H1 (cell line): Measurements from ENCODE around the gene RPS6KA2. TPM values are rescaled to one million over a fixed set of nuclear protein-coding genes. Genes with fewer than 3 reads are reported as not detected.

Source experiments
- CTCF ChIA-PET: fragments of 300-600 bp; sonication (Branson Sonifier 250); formaldehyde crosslinking; loops from one replicate; lab custom pipeline; 2021; ENCODE audit not compliant: partially characterized antibody; lab: Charles Lee
- POLR2A ChIA-PET: fragments of 300-600 bp; sonication (Branson Sonifier 250); formaldehyde crosslinking; loops from one replicate; lab custom pipeline; 2021; ENCODE audit warnings: inconsistent platforms; ENCODE audit not compliant: partially characterized antibody; lab: Charles Lee
- DNase-seq, 2 experiments: peaks; one replicate each; pipeline versions ENCODE4 v3.0.0 to v3.0.0-alpha.2; 2010 to 2022; ENCODE audit warnings: low spot score in 2 of 2, low read depth in 1 of 2, mixed read lengths in 1 of 2
- FAIRE-seq: peaks from 2 replicates; lab custom pipeline; 2011; peaks lifted over from hg19 to GRCh38; lab: Jason Lieb, UNC
- H2AFZ ChIP-seq: 2 replicates; pipeline ENCODE4 v1.8.1; 2012; ENCODE audit warnings: low read length, inconsistent platforms
- H2AK5ac ChIP-seq: 2 replicates; pipeline ENCODE4 v1.6.1; 2013; ENCODE audit warnings: low read depth, low read length
- H2BK120ac ChIP-seq: replicated peaks from 2 replicates; pipeline ENCODE3; 2013; ENCODE audit warnings: low read depth, low read length, inconsistent platforms
- H2BK12ac ChIP-seq: 2 replicates; pipeline ENCODE4 v1.6.1; 2013; ENCODE audit warnings: low read depth, low read length
- H2BK15ac ChIP-seq: 2 replicates; pipeline ENCODE4 v1.6.1; 2013; ENCODE audit warnings: low read length
- H2BK20ac ChIP-seq: 2 replicates; pipeline ENCODE4 v1.6.1; 2013; ENCODE audit warnings: low read length
- H2BK5ac ChIP-seq: 2 replicates; pipeline ENCODE4 v1.6.1; 2013; ENCODE audit warnings: low read depth, low read length
- H3K14ac ChIP-seq: 2 replicates; pipeline ENCODE4 v1.6.1; 2013; ENCODE audit warnings: inconsistent platforms; ENCODE audit not compliant: insufficient read length
- H3K18ac ChIP-seq: 2 replicates; pipeline ENCODE4 v1.6.1; 2013; ENCODE audit warnings: low read length; ENCODE audit errors: extremely low read depth
- H3K23ac ChIP-seq: 2 replicates; pipeline ENCODE4 v1.6.1; 2013; ENCODE audit warnings: inconsistent platforms; ENCODE audit not compliant: insufficient read length
- H3K23me2 ChIP-seq: 2 replicates; pipeline ENCODE4 v1.6.1; 2013; ENCODE audit warnings: low read depth, low read length
- H3K27ac ChIP-seq: 2 replicates; pipeline ENCODE4 v1.6.1; 2011; ENCODE audit warnings: low read depth, low read length, inconsistent platforms
- H3K27me3 ChIP-seq, 4 experiments: replicated peaks in 1 of 4; 1 replicate in 1 of 4; 2 replicates in 3 of 4; pipeline versions ENCODE4 v1.6.1 to v1.8.1; 2011 to 2013; ENCODE audit warnings: low read length in 3 of 4, mild to moderate bottlenecking in 3 of 4, inconsistent platforms in 2 of 4, mixed read lengths in 2 of 4, moderate library complexity in 1 of 4; ENCODE audit not compliant: control insufficient read depth in 3 of 4, insufficient read depth in 3 of 4; ENCODE audit errors: extremely low read depth in 1 of 4
- H3K36me3 ChIP-seq, 4 experiments: 2 replicates each; pipeline versions ENCODE4 v1.6.1 to v1.8.1; 2011 to 2013; ENCODE audit warnings: mild to moderate bottlenecking in 4 of 4, low read length in 3 of 4, moderate library complexity in 2 of 4, control low read depth in 1 of 4, inconsistent platforms in 1 of 4; ENCODE audit not compliant: insufficient read depth in 4 of 4, control insufficient read depth in 2 of 4
- H3K4ac ChIP-seq: replicated peaks from 2 replicates; pipeline ENCODE3; 2013; ENCODE audit warnings: low read length, low read depth, mixed read lengths, inconsistent platforms; ENCODE audit not compliant: insufficient read length
- H3K4me1 ChIP-seq, 4 experiments: replicated peaks in 1 of 4; 1 replicate in 1 of 4; 2 replicates in 3 of 4; pipeline versions ENCODE4 v1.6.1 to v1.8.1; 2011 to 2013; ENCODE audit warnings: low read length in 3 of 4, inconsistent platforms in 2 of 4, mixed read lengths in 1 of 4; ENCODE audit not compliant: insufficient read depth in 4 of 4, control insufficient read depth in 3 of 4
- H3K4me2 ChIP-seq, 2 experiments: 2 replicates each; pipeline versions ENCODE4 v1.6.1 to v1.8.1; 2011 to 2013; ENCODE audit warnings: low read depth in 2 of 2, low read length in 2 of 2, control low read depth in 1 of 2, inconsistent platforms in 1 of 2, mild to moderate bottlenecking in 1 of 2; ENCODE audit not compliant: insufficient read depth in 1 of 2
- H3K4me3 ChIP-seq, 4 experiments: fragments of 200-600, 300-600 bp in 1 of 4; sonication (generic), shearing (Covaris generic), sonication (Bioruptor Twin) in 1 of 4; 2 replicates each; pipeline versions ENCODE4 v1.5.1 to v1.8.1; 2011 to 2016; ENCODE audit warnings: low read length in 4 of 4, low read depth in 3 of 4, control low read depth in 2 of 4, inconsistent platforms in 2 of 4, mild to moderate bottlenecking in 2 of 4, mixed read lengths in 1 of 4, moderate library complexity in 1 of 4; ENCODE audit not compliant: insufficient read depth in 2 of 4; ENCODE audit errors: extremely low read depth in 1 of 4
- H3K56ac ChIP-seq: replicated peaks from 2 replicates; pipeline ENCODE3; 2013; ENCODE audit warnings: low read depth, mild to moderate bottlenecking, mixed read lengths, low read length, inconsistent platforms; ENCODE audit not compliant: insufficient read length
- H3K79me1 ChIP-seq: 2 replicates; pipeline ENCODE4 v1.6.1; 2013; ENCODE audit warnings: low read depth, low read length, control low read depth
- H3K79me2 ChIP-seq, 2 experiments: 2 replicates each; pipeline versions ENCODE4 v1.6.1 to v1.8.1; 2012 to 2013; ENCODE audit warnings: low read length in 2 of 2, mild to moderate bottlenecking in 2 of 2, inconsistent platforms in 1 of 2; ENCODE audit not compliant: insufficient read depth in 2 of 2, control insufficient read depth in 1 of 2
- H3K9ac ChIP-seq, 4 experiments: replicated peaks in 1 of 4; 1 replicate in 1 of 4; 2 replicates in 3 of 4; pipeline versions ENCODE4 v1.6.1 to v1.8.1; 2011 to 2013; ENCODE audit warnings: low read depth in 3 of 4, low read length in 3 of 4, control low read depth in 2 of 4, mild to moderate bottlenecking in 2 of 4, moderate library complexity in 2 of 4, inconsistent platforms in 1 of 4; ENCODE audit errors: extremely low read depth in 1 of 4
- H3K9me3 ChIP-seq, 2 experiments: 2 replicates each; pipeline versions ENCODE4 v1.6.1 to v1.8.1; 2012 to 2013; ENCODE audit warnings: mild to moderate bottlenecking in 2 of 2, moderate library complexity in 2 of 2, control low read depth in 1 of 2, inconsistent platforms in 1 of 2, low read depth in 1 of 2, low read length in 1 of 2, mixed read lengths in 1 of 2; ENCODE audit not compliant: insufficient read depth in 2 of 2
- H4K20me1 ChIP-seq, 2 experiments: replicated peaks in 1 of 2; 2 replicates each; pipeline versions ENCODE3 to v1.8.1; 2011 to 2013; ENCODE audit warnings: inconsistent platforms in 2 of 2, low read length in 2 of 2, mild to moderate bottlenecking in 1 of 2; ENCODE audit not compliant: insufficient read depth in 2 of 2, control insufficient read depth in 1 of 2
- H4K5ac ChIP-seq: 2 replicates; pipeline ENCODE4 v1.6.1; 2013; ENCODE audit warnings: low read length, low read depth, mixed read lengths, inconsistent platforms; ENCODE audit not compliant: insufficient read length
- H4K8ac ChIP-seq: 2 replicates; pipeline ENCODE4 v1.8.0; 2013; ENCODE audit warnings: mild to moderate bottlenecking, moderate library complexity, low read length, inconsistent platforms; ENCODE audit not compliant: insufficient read depth; ENCODE audit errors: extremely low read depth
- H4K91ac ChIP-seq: replicated peaks from 2 replicates; pipeline ENCODE3; 2013; ENCODE audit warnings: low read length, mixed read lengths, inconsistent platforms; ENCODE audit not compliant: insufficient read length
- GTF2F1 ChIP-seq: IDR thresholded peaks from 2 replicates; pipeline ENCODE4 v1.6.1; 2012; ENCODE audit warnings: low read depth, low read length, improper control_type of control experiment, borderline replicate concordance
- KDM4A ChIP-seq: IDR thresholded peaks from one replicate; pipeline ENCODE4 v1.7.1; 2012; ENCODE audit warnings: low read depth, mild to moderate bottlenecking, moderate library complexity, low read length, inconsistent platforms; ENCODE audit not compliant: severe bottlenecking
- MAFK ChIP-seq: IDR thresholded peaks from 2 replicates; pipeline ENCODE4 v1.6.1; 2012; ENCODE audit warnings: low read depth, mild to moderate bottlenecking, improper control_type of control experiment, low read length
- RFX5 ChIP-seq: IDR thresholded peaks from 2 replicates; pipeline ENCODE4 v1.6.1; 2011; ENCODE audit warnings: low read depth, low read length, improper control_type of control experiment, borderline replicate concordance
- SIX5 ChIP-seq: IDR thresholded peaks from 2 replicates; pipeline ENCODE4 v1.6.1; 2011; ENCODE audit warnings: mild to moderate bottlenecking, low read depth, low read length
- SUZ12 ChIP-seq: fragments of 200-600 bp; sonication (generic); IDR thresholded peaks from 2 replicates; pipeline ENCODE4 v1.6.1; 2012; ENCODE audit warnings: mild to moderate bottlenecking, inconsistent platforms, low read length, moderate library complexity, mixed read lengths
- TCF12 ChIP-seq: IDR thresholded peaks from 2 replicates; pipeline ENCODE4 v1.6.1; 2011; ENCODE audit warnings: low read depth, mild to moderate bottlenecking, low read length
- WGBS, 2 experiments: shearing (Covaris generic) in 1 of 2; methylation state at CpG; one replicate each; pipeline versions ENCODE4 v1.1.6 to v1.1.7; 2013 to 2015; ENCODE audit warnings: low lambda C conversion rate in 2 of 2, mixed read lengths in 2 of 2, inconsistent platforms in 1 of 2, low coverage in 1 of 2, missing lambda C conversion rate in 1 of 2; ENCODE audit not compliant: insufficient replicate concordance in 2 of 2, insufficient coverage in 1 of 2, insufficient read length in 1 of 2; ENCODE audit errors: extremely low coverage in 1 of 2, missing lambda C conversion rate in 1 of 2; 5-methylcytosine and 5-hydroxymethylcytosine counted together
- polyA plus RNA-seq, 7 experiments: library from polyadenylated mRNA; depleted of rRNA in 3 of 7; stranded (reverse) in 5 of 7; unstranded in 2 of 7; fragments of >200 nt in 5 of 7; fragments of 200-250 nt in 2 of 7; gene quantifications; 1 replicate in 5 of 7; 2 replicates in 1 of 7; 4 replicates in 1 of 7; pipeline versions ENCODE4 v1.2.1 to v1.2.3, GENCODE V29; 2011 to 2013; ENCODE audit warnings: missing spikeins in 2 of 7, mixed read lengths in 2 of 7
- total RNA-seq: library from RNA; stranded (reverse); fragmentation: NEBNext Ultra II Directional; extraction: Animal tissue kit (Norgen Biotek cat#: 25700); gene quantifications from 2 replicates; pipeline ENCODE4 v1.2.1, GENCODE V29; 2021

RPS6KA2 gene
- total and polyA plus RNA-seq, 2 of the 8 experiments (the other 6 are each of a cell fraction or from before 2014, with no cell fraction given) = 8.8 to 25.7 TPM

DNA sequence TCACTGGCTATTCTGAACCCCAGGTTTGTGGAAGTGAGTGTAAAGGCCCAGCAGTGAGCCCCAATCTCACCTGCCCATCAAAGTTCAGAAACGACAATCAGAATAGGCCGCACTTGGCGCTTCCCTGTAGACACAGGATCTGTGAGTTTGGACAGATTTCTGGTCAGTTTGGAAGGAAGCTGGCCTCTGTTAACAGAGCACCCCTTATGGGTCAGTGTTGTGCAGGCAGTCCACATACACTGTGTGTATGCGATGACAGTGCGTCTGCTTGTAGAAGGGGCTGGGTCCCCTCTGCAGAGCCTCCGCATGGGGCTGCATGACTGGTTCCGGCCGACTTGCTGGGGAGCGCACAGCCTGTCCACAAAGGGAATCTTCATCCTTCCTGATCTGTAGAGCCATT lies 240.9 kb downstream of the RPS6KA2 start:
- peaks cover 7% of the 10 kb centered on the region for H3K23me2 ChIP-seq
- TF ChIP-seq MAFK = no peak
- TF ChIP-seq SUZ12 = no peak
- TF ChIP-seq KDM4A = no peak
- no peak for TF ChIP-seq TCF12
- TF ChIP-seq SIX5 = no peak
- TF ChIP-seq RFX5 = no peak
- TF ChIP-seq GTF2F1 = no peak
- FAIRE-seq = no peak
- no peak overlapping the region for H3K9ac ChIP-seq
- H3K18ac ChIP-seq = no peak overlapping the region
- no peaks in the 10 kb centered on the region for H3K36me3 ChIP-seq
- no peak overlapping the region for H2BK20ac ChIP-seq
- H2AK5ac ChIP-seq = no peak overlapping the region
- no peak overlapping the region for H3K4me3 ChIP-seq
- no peak overlapping the region for H2BK15ac ChIP-seq
- 0 out of 2 replicates have a peak overlapping the region, but pooled peaks have one; percentile 60 for H4K8ac ChIP-seq
- peaks cover 0 to 3% of the 10 kb centered on the region in 2 experiments for H4K20me1 ChIP-seq
- no peak overlapping the region for H3K56ac ChIP-seq
- H3K79me2 ChIP-seq = 0 out of 4 replicates have a peak, but pooled peaks cover 0 to 2% of the 10 kb centered on the region in 2 experiments
- H2BK5ac ChIP-seq = no peak overlapping the region
- H3K9me3 ChIP-seq = no peaks in the 10 kb centered on the region
- H3K23ac ChIP-seq = no peak overlapping the region
- no peaks in the 10 kb centered on the region; a peak in 1 of 7 replicates for H3K27me3 ChIP-seq
- H4K5ac ChIP-seq = no peak overlapping the region
- no peak overlapping the region for H2BK12ac ChIP-seq
- H3K4me2 ChIP-seq = no peak overlapping the region
- no peak overlapping the region for H4K91ac ChIP-seq
- DNase-seq = no peak
- H2AFZ ChIP-seq = no peak overlapping the region
- no peaks in the 10 kb centered on the region for H3K79me1 ChIP-seq
- CTCF ChIA-PET = interaction anchor here (1.1 to 1.3 kb wide), 3 partner anchors 13 to 110 kb away, joined by 3 to 5 read pairs (median 3); no protein-coding TSS in a partner anchor
- POLR2A ChIA-PET = interaction anchor here (1.5 kb wide), 1 partner anchor 78 kb away, joined by 3 read pairs; the partner anchor contains the start of gene PRR18
- peaks cover 0 to 4% (median 1%) of the 10 kb centered on the region in 4 experiments; a peak in 4 of 7 replicates for H3K4me1 ChIP-seq
- no peak overlapping the region for H2BK120ac ChIP-seq
- no peak overlapping the region for H3K4ac ChIP-seq
- no peak overlapping the region for H3K14ac ChIP-seq
- WGBS, 2 experiments = 92% methylated on average over 9 of the region's 9 CpGs; no CpG with 5 or more reads in 1 of the 2 experiments
- H3K27ac ChIP-seq = no peak overlapping the region
